Gastrocnemius medialis (tissue), 4 donors: ENCODE data around the gene YPEL2.

Source experiments
- POLR2A ChIP-seq, 2 donors: fragments of 450-650 bp; IDR thresholded peaks; one replicate each; pipeline ENCODE4 v1.6.1; 2017; ENCODE audit warnings: antibody characterized with exemption in 2 of 2, mild to moderate bottlenecking in 2 of 2, moderate library complexity in 2 of 2
- TF ChIP-seq, protein P1 (sequence below), 5 experiments: fragments of 450-650 bp in 3 of 5; fragments of 200-600 bp in 2 of 5; sonication (generic) in 2 of 5; IDR thresholded peaks in 4 of 5; conservative IDR thresholded peaks in 1 of 5; 1 replicate in 4 of 5; 2 replicates in 1 of 5; pipeline ENCODE4 v1.5.1; 2016 to 2019; ENCODE audit warnings: antibody characterized with exemption in 5 of 5, mild to moderate bottlenecking in 3 of 5, moderate library complexity in 3 of 5

DNA sequence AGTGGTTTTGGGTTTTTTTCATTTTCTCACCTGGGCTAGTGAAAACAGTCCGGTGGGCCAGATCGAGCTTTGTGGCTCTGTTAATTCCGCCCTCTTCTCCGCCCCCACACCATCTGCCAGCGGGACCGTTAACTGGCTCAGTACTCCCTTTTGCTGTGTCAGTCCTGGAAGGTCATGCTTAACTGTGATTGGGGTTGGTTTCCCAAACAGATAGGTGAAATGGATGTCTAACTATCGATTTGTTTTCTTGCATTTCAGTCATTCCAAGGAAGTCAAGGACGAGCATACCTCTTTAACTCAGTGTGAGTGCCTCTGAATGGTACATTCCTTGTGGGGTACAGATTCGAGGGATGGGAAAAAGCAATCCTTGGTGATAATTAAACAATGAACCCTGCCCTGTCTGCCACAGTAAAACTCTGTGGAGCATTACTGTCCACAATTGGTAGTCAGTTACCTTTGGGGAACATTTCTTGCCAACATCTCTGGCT, 56.7 kb downstream of the YPEL2 start:
- TF ChIP-seq, protein P1, sequence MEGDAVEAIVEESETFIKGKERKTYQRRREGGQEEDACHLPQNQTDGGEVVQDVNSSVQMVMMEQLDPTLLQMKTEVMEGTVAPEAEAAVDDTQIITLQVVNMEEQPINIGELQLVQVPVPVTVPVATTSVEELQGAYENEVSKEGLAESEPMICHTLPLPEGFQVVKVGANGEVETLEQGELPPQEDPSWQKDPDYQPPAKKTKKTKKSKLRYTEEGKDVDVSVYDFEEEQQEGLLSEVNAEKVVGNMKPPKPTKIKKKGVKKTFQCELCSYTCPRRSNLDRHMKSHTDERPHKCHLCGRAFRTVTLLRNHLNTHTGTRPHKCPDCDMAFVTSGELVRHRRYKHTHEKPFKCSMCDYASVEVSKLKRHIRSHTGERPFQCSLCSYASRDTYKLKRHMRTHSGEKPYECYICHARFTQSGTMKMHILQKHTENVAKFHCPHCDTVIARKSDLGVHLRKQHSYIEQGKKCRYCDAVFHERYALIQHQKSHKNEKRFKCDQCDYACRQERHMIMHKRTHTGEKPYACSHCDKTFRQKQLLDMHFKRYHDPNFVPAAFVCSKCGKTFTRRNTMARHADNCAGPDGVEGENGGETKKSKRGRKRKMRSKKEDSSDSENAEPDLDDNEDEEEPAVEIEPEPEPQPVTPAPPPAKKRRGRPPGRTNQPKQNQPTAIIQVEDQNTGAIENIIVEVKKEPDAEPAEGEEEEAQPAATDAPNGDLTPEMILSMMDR (IDR thresholded peaks at IDR 0.05 in 4 of 5, conservative IDR thresholded peaks at IDR 0.05 in 1 of 5): no peak
- no peak for TF ChIP-seq POLR2A (IDR thresholded peaks at IDR 0.05)
